Mammary epithelial cell (primary cell): ENCODE data around the gene OR13C9.

Experiments used
- CTCF ChIP-seq, 2 donors: IDR thresholded peaks in 1 of 2; conservative IDR thresholded peaks in 1 of 2; 2 replicates each; pipeline ENCODE4 v1.5.1; 2011 to 2012; ENCODE audit warnings: inconsistent platforms in 2 of 2, low read length in 2 of 2, mild to moderate bottlenecking in 2 of 2, control low read depth in 1 of 2, low read depth in 1 of 2; ENCODE audit not compliant: insufficient read depth in 1 of 2; ENCODE audit errors: extremely low read depth in 1 of 2
- EZH2 ChIP-seq: IDR thresholded peaks from 2 replicates; pipeline ENCODE4 v1.6.1; 2012; ENCODE audit warnings: low read length, inconsistent platforms, borderline replicate concordance

DNA sequence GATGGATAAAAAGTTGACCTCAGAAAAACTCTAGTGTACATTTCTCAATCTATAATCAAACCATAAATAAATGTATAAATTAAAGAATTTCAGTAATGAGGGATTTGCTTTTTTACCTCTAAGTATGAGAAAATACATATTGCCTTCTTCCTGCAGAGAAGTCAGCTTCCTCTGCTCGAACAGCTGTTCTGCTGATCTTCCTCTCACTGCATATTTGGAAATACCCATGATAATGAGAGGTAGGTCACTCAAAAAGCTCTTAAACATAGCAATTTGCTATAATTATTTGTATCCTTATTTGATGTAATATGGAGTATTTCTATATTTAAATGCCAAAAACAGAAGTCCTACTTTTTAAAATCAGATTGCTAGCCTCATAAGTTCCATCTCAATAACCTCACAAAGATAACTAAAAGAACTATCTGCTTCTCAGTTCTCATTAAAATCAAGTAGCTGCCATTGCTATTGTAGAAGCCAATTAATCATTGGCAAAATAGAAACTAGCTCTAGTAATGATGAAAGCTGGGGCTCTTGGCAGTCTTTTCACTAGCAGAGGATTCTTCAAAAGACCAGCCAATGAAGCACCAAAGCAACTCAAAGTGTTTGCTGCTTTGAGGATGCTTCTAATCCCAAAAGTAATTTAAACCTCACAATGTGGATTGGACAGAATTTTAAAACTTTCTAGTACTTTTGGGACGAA lies 40.6 kb upstream of the OR13C9 start:
- no peak for TF ChIP-seq CTCF (conservative IDR thresholded peaks at IDR 0.05 in 1 of 2, IDR thresholded peaks at IDR 0.05 in 1 of 2; ENCODE audit: extremely low read depth in 1 of 2, insufficient read depth in 1 of 2, low read depth in 1 of 2, low read length in 2 of 2)
- no peak for TF ChIP-seq EZH2
